GM20431 (cell line): ENCODE measurements around the gene KRTAP6-2.

Experiments used
- in situ Hi-C: fragments of 300-500 bp; cut with MseI, MboI; formaldehyde crosslinking; loops from one replicate; pipeline ENCODE4 v1.15.0; 2020; ENCODE audit warnings: low sequenced_read_pairs; ENCODE audit not compliant: unreplicated experiment

Gene KRTAP6-2

DNA sequence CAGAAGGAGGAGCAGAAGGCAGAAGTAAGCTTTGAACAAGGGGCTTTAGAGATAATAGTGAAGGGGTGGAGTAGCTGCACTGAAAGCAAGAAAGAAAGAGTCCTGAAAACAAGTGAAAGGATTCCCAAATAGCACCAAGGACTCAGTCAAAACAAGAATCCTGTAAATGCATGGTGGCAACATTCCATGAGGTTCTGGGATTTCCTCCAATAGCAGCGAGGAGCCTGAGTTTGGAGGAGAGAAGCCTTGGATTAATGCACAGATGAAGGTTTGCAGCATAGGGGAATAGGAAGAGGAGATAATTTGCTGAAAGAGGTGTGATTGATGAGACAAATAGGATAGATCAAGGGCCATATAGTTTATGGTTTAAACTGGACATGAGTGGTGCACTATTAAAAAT, 19.4 kb downstream of the KRTAP6-2 start:
- in situ Hi-C loops, result no loop called here

DNA sequence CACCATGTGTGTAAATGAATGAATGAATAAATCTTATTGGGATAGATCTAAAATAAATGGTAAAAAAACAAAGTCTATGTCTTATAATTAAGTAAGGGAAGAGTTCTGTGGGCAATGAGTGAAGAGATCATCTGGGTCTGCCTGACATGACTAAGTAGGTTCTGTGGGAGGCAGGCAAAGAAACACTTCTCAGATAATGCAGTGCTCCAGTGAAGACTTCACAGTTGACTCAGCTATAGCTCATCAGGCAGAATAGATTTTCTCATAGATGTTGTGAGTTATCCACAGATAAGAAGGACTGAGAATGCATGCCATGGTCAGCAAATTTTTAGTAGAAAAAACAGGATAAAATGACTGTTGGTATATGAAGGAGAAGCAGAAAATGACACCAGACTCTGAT, 20.9 kb downstream of the KRTAP6-2 start:
- in situ Hi-C loops, result no loop called here

DNA sequence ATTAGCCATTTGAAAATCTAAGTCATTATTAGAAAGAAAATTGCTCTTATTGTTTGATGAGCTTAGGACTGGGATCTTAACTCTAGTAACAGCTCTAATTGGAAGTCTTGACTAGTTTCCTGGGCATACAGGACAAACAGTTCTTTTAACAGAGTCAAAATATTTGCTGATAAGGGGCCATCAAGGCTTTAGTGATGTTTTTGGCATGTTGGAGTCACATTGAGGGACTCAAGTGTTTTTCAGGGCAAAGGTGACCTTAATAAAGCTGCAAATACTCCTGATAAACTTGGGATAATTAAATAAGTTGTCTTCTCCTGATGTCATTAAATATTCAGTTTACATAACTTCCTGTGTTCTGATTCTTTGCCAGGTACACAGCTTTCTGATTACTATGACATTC, 31.1 kb downstream of the KRTAP6-2 start:
- in situ Hi-C loops, result no loop called here

DNA sequence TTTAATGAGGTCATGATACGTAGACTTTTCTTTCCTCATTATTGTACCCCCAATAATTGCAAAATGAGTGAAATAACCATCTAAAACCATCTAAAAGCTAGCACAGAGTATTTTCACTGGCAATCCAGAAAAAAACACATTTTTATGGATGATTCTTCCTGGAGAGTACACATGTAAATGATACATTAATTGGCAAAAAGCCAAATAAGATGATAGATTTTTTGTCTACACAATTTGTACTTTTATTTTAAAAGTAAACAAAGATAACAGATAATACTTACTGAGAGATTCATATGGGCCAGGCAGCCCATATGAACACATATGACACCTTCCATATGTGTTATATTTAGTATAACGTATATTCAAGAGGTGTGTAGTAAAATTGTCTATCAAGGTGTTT, 35.1 kb downstream of the KRTAP6-2 start:
- in situ Hi-C loops, result no loop called here

DNA sequence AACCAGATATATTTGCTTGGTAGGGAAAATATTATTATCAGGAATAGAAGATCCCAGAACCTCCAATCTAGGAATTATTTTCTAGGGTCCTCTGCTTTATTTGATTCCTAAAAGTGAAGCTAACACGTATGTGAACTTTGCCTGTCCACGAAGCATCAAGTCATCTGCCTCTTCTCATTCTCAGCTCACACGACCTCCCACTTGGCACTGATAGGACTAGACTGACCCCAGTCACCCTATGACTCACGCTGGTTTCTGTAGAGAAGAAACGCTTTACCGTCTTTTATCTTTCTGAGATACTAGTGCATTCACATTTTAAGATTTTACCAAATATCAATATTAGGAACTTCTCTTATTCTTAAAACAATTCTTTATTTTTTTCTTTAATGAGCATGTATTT, 35.6 kb downstream of the KRTAP6-2 start:
- in situ Hi-C loops, result no loop called here

DNA sequence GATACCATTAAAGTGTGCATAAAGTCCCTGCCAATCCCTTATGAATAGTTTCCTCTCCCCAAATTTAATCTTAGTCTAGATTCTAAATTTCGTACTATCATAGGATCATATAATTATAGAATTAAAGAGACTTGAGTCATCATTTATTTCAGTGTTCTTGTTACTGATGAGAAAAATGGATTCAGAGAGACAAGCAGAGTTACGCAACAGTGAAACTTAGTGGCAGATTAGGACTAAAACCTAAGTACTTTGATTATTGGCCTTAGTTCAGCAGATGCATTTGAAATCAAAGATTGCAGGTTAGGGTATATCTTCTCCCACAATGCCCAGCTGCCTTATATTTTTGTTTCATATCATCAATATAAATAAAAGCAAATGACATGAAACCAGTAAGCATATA, 36.7 kb downstream of the KRTAP6-2 start:
- in situ Hi-C loops, result no loop called here

DNA sequence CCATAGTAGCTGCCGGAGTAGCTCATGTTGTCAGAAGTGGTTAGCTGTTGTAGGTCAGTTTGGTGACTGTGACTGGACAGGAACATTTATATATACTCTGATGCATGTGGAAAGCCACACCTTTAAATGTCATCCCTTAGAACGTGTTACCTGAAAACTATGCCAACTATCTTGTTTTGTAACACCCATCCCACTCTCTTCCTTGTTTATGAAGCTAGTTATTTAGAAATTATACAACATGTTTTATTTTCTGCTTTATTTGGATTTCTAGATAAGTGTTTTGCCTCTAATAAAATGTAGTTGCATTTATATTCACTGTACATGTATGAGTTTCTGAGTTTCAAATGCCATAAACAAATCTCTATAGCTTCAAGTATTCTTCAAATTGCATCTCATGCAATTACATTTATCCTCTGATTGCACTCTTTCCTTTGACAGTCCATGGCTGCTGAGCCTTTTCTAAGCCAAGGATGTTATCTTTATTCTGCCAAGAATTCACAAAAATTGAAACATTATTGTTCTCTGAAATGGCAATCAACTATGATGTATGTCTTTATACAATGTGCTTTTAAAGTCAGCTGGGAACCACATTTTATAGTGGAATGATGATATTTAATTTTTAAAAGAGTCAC, 37.3 kb downstream of the KRTAP6-2 start, which contains the start of gene KRTAP19-7:
KRTAP19-7 (minus strand) TSS at position 51 of the 632 bp plus-strand sequence; CDS start at position 26, 25 bp downstream.
- in situ Hi-C loops, result no loop called here

DNA sequence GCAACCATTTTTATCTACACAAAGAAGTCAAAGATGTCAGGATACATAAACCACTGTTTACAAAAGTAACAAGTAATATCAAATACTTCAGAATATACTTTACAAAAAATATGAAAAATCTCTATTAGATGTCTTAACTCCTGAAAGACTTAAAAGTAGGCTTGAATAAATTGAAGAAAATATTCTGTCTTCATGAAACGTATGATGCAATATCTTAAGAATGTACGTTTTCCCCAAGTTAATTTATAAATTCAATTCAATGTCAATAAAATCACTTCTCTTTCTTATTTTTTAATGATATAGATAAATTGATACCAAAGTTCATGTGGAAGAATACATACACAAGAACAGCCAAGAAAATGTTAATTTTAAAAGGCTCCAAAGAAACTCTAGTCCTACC, 43.6 kb downstream of the KRTAP6-2 start:
- in situ Hi-C loops, result no loop called here

DNA sequence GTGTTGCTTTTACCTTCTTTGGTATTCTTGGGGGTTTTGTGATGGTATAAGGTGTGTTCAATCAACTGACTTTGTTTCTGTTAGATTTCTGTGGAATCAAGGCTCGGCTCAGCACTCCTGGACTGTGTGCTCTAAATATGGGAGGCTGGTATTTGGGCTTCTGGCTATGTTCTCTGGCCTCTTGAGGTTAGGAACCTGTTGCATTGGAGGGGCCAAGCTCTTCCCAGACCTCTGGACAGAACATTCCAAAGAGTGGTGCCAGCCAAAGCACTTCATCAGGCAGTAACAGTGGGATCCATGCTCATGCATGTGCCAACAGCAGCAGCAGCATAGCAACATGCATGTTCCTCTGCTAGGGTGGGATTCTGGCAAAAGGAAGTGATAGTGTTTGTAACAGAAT, 45.9 kb downstream of the KRTAP6-2 start:
- in situ Hi-C loops, result no loop called here
